GM23338 (cell line): ENCODE results near the gene TMCC1. TPM values are rescaled to one million over a fixed set of nuclear protein-coding genes. Genes with fewer than 3 reads are reported as not detected.
A peak's percentile ranks its signal among the peaks of the same experiment; 100 is the strongest.

ENCODE experiments used
- ATAC-seq: fragments of 200-7000 bp; cut with Tn5 transposase; 3 replicates; pipeline ENCODE4 v1.9.1; 2020
- DNase-seq: peaks from one replicate; pipeline ENCODE4 v3.0.0-alpha.2; 2015; ENCODE audit warnings: low spot score
- H2AFZ ChIP-seq: fragments of 200-600 bp; sonication (generic); 2 replicates; pipeline ENCODE4 v1.8.0; 2016; ENCODE audit warnings: antibody characterized with exemption, mild to moderate bottlenecking, moderate library complexity
- H3F3A ChIP-seq: fragments of 200-600 bp; sonication (generic); replicated peaks from 2 replicates; pipeline ENCODE4 v1.8.0; 2017; ENCODE audit warnings: antibody characterized with exemption, mixed run types, low read depth
- H3K27ac ChIP-seq: fragments of 200-600 bp; sonication (generic); 2 replicates; pipeline ENCODE4 v1.6.1; 2016; ENCODE audit warnings: low read depth
- H3K27me3 ChIP-seq: fragments of 200-600 bp; sonication (generic); 2 replicates; pipeline ENCODE4 v1.8.0; 2016; ENCODE audit warnings: mild to moderate bottlenecking, mixed run types, moderate library complexity; ENCODE audit not compliant: insufficient read depth
- H3K36me3 ChIP-seq: fragments of 200-600 bp; sonication (generic); 2 replicates; pipeline ENCODE4 v1.8.0; 2016; ENCODE audit warnings: mild to moderate bottlenecking; ENCODE audit not compliant: insufficient read depth
- H3K4me1 ChIP-seq: fragments of 200-600 bp; sonication (generic); 2 replicates; pipeline ENCODE4 v1.8.0; 2016; ENCODE audit warnings: mild to moderate bottlenecking, moderate library complexity; ENCODE audit not compliant: insufficient read depth
- H3K4me2 ChIP-seq: fragments of 200-600 bp; sonication (generic); 2 replicates; pipeline ENCODE4 v1.7.1; 2017; ENCODE audit warnings: mixed run types
- H3K4me3 ChIP-seq: fragments of 200-600 bp; sonication (generic); 2 replicates; pipeline ENCODE4 v1.6.1; 2016; ENCODE audit warnings: mixed run types
- H3K79me2 ChIP-seq: fragments of 200-600 bp; sonication (generic); replicated peaks from 2 replicates; pipeline ENCODE4 v1.8.0; 2017; ENCODE audit warnings: mild to moderate bottlenecking; ENCODE audit not compliant: insufficient read depth
- H3K9me2 ChIP-seq: fragments of 200-600 bp; sonication (generic); 2 replicates; pipeline ENCODE4 v1.8.0; 2017; ENCODE audit not compliant: insufficient read depth
- H4K20me1 ChIP-seq: fragments of 200-600 bp; sonication (generic); replicated peaks from 2 replicates; pipeline ENCODE4 v1.8.0; 2017; ENCODE audit warnings: mild to moderate bottlenecking; ENCODE audit not compliant: insufficient read depth
- H3K27ac Mint-ChIP-seq: 2 replicates; pipeline ENCODE4 v1.8.0; 2020; ENCODE audit warnings: inconsistent platforms, mild to moderate bottlenecking, moderate library complexity, mixed read lengths
- H3K27me3 Mint-ChIP-seq: 3 replicates; pipeline ENCODE4 v1.8.0; 2022; ENCODE audit warnings: low read depth, mild to moderate bottlenecking, moderate library complexity, mixed read lengths, inconsistent platforms; ENCODE audit not compliant: insufficient read depth, poor library complexity
- H3K36me3 Mint-ChIP-seq: 3 replicates; pipeline ENCODE4 v1.8.0; 2021; ENCODE audit warnings: low read depth, mild to moderate bottlenecking, inconsistent platforms, moderate library complexity, mixed read lengths
- H3K4me1 Mint-ChIP-seq: 3 replicates; pipeline ENCODE4 v1.8.0; 2020; ENCODE audit warnings: mild to moderate bottlenecking, inconsistent platforms, mixed read lengths
- H3K4me3 Mint-ChIP-seq: 3 replicates; pipeline ENCODE4 v1.8.0; 2021; ENCODE audit warnings: moderate library complexity, mild to moderate bottlenecking, inconsistent platforms, mixed read lengths
- H3K9me3 Mint-ChIP-seq: 3 replicates; pipeline ENCODE4 v1.8.0; 2020; ENCODE audit warnings: moderate library complexity, mild to moderate bottlenecking, inconsistent platforms, mixed read lengths
- CREB1 ChIP-seq: fragments of 250-450 bp; sonication (Bioruptor Pico); IDR thresholded peaks from 2 replicates; pipeline ENCODE4 v1.5.0; 2020; ENCODE audit warnings: low read depth, mild to moderate bottlenecking, moderate library complexity
- EZH2 ChIP-seq: fragments of 200-600 bp; sonication (generic); IDR thresholded peaks from one replicate; pipeline ENCODE4 v1.8.0; 2017; ENCODE audit warnings: antibody characterized with exemption, mild to moderate bottlenecking, low read depth; ENCODE audit not compliant: unreplicated experiment
- EZH2phosphoT487 ChIP-seq: fragments of 200-600 bp; sonication (generic); IDR thresholded peaks from one replicate; pipeline ENCODE4 v1.8.1; 2018; ENCODE audit warnings: antibody characterized with exemption; ENCODE audit not compliant: unreplicated experiment
- JUNB ChIP-seq: IDR thresholded peaks from one replicate; pipeline ENCODE4 v1.6.1; 2016; ENCODE audit warnings: antibody characterized with exemption; ENCODE audit not compliant: unreplicated experiment
- NANOG ChIP-seq: IDR thresholded peaks from 2 replicates; pipeline ENCODE4 v1.6.1; 2016; ENCODE audit warnings: antibody characterized with exemption, borderline replicate concordance
- POLR2AphosphoS5 ChIP-seq: IDR thresholded peaks from 2 replicates; pipeline ENCODE4 v1.6.1; 2016; ENCODE audit warnings: antibody characterized with exemption, low read depth
- REST ChIP-seq: IDR thresholded peaks from one replicate; pipeline ENCODE4 v1.6.1; 2018; ENCODE audit warnings: antibody characterized with exemption; ENCODE audit not compliant: unreplicated experiment
- STAT1 ChIP-seq: IDR thresholded peaks from one replicate; pipeline ENCODE4 v1.6.1; 2016; ENCODE audit warnings: antibody characterized with exemption; ENCODE audit not compliant: unreplicated experiment
- ZNF114 ChIP-seq: fragments of 250-450 bp; sonication (Bioruptor Pico); IDR thresholded peaks from 2 replicates; pipeline ENCODE4 v1.5.0; 2020; ENCODE audit warnings: mild to moderate bottlenecking, moderate library complexity
- ZNF331 ChIP-seq: fragments of 250-450 bp; sonication (Bioruptor Pico); IDR thresholded peaks from 2 replicates; pipeline ENCODE4 v1.5.0; 2020; ENCODE audit warnings: low read depth, mild to moderate bottlenecking, moderate library complexity
- polyA plus RNA-seq: library from polyadenylated mRNA; unstranded; fragments of >200 nt; fragmentation: Nextera tagmentation; extraction: Ambion mirVana; gene quantifications from 2 replicates; pipeline ENCODE4 v1.2.1, GENCODE V29; 2016
- total RNA-seq: library from RNA; depleted of rRNA; stranded (reverse); fragments of >200 nt; shearing (Covaris generic); gene quantifications from 2 replicates; pipeline ENCODE4 v1.2.3, GENCODE V29; 2014
- TF ChIP-seq, protein P1 (sequence below), 2 experiments: fragments of 200-600 bp in 1 of 2; sonication (generic) in 1 of 2; conservative IDR thresholded peaks; 2 replicates each; pipeline versions ENCODE4 v1.5.1 to v1.6.1; 2016 to 2017; ENCODE audit warnings: antibody characterized with exemption in 2 of 2, low read depth in 2 of 2, mild to moderate bottlenecking in 2 of 2, moderate library complexity in 1 of 2
- TF ChIP-seq, protein P2 (sequence below): IDR thresholded peaks from 2 replicates; pipeline ENCODE4 v1.6.1; 2016; ENCODE audit warnings: antibody characterized with exemption
- TF ChIP-seq, protein P3 (sequence below): fragments of 250-450 bp; sonication (Bioruptor Pico); IDR thresholded peaks from 2 replicates; pipeline ENCODE4 v1.5.0; 2020; ENCODE audit warnings: mild to moderate bottlenecking, moderate library complexity

TMCC1 gene
- total and polyA plus RNA-seq, 2 experiments from 2014 or later, result 8.2 to 18.4 TPM

- no peak overlapping the region; the same call in 1 of the 2 replicates for H3K27ac Mint-ChIP-seq
Measured at GRCh38 chr3:129837065-129837642, 56.4 kb downstream of the TMCC1 start.

More at GRCh38 chr3:129837065-129837642, 56.4 kb downstream of the TMCC1 start:
- peak overlapping the region; percentile 62; the same call in 1 of the 2 replicates for H3K27ac ChIP-seq
- H3K36me3 Mint-ChIP-seq, result peaks cover 5% of the 10 kb centered on the region; the same call in 2 of the 3 replicates
- peaks cover 4% of the 10 kb centered on the region; the same call in 1 of the 3 replicates for H3K9me3 Mint-ChIP-seq
- H3K4me1 Mint-ChIP-seq, result peaks cover 13% of the 10 kb centered on the region
- H3K27me3 Mint-ChIP-seq, result no peaks in the 10 kb centered on the region
- H3K4me2 ChIP-seq, result peak overlapping the region; percentile 56; the same call in 1 of the 2 replicates
- H2AFZ ChIP-seq, result no peak overlapping the region
- H3K4me1 ChIP-seq, result peaks cover 14% of the 10 kb centered on the region
- H3K79me2 ChIP-seq, result peaks cover 33% of the 10 kb centered on the region
- TF ChIP-seq EZH2, result no peak
- TF ChIP-seq EZH2phosphoT487, result no peak
- no peak for TF ChIP-seq CREB1 (CRISPR knock-in tag)
- TF ChIP-seq, protein P1, sequence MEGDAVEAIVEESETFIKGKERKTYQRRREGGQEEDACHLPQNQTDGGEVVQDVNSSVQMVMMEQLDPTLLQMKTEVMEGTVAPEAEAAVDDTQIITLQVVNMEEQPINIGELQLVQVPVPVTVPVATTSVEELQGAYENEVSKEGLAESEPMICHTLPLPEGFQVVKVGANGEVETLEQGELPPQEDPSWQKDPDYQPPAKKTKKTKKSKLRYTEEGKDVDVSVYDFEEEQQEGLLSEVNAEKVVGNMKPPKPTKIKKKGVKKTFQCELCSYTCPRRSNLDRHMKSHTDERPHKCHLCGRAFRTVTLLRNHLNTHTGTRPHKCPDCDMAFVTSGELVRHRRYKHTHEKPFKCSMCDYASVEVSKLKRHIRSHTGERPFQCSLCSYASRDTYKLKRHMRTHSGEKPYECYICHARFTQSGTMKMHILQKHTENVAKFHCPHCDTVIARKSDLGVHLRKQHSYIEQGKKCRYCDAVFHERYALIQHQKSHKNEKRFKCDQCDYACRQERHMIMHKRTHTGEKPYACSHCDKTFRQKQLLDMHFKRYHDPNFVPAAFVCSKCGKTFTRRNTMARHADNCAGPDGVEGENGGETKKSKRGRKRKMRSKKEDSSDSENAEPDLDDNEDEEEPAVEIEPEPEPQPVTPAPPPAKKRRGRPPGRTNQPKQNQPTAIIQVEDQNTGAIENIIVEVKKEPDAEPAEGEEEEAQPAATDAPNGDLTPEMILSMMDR (conservative IDR thresholded peaks at IDR 0.05; ENCODE audit: low read depth in 2 of 2), result no peak
- TF ChIP-seq POLR2AphosphoS5, result no peak
- TF ChIP-seq NANOG, result no peak
- TF ChIP-seq REST, result no peak
- TF ChIP-seq, protein P2, sequence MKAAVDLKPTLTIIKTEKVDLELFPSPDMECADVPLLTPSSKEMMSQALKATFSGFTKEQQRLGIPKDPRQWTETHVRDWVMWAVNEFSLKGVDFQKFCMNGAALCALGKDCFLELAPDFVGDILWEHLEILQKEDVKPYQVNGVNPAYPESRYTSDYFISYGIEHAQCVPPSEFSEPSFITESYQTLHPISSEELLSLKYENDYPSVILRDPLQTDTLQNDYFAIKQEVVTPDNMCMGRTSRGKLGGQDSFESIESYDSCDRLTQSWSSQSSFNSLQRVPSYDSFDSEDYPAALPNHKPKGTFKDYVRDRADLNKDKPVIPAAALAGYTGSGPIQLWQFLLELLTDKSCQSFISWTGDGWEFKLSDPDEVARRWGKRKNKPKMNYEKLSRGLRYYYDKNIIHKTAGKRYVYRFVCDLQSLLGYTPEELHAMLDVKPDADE, result no peak
- TF ChIP-seq, protein P3, sequence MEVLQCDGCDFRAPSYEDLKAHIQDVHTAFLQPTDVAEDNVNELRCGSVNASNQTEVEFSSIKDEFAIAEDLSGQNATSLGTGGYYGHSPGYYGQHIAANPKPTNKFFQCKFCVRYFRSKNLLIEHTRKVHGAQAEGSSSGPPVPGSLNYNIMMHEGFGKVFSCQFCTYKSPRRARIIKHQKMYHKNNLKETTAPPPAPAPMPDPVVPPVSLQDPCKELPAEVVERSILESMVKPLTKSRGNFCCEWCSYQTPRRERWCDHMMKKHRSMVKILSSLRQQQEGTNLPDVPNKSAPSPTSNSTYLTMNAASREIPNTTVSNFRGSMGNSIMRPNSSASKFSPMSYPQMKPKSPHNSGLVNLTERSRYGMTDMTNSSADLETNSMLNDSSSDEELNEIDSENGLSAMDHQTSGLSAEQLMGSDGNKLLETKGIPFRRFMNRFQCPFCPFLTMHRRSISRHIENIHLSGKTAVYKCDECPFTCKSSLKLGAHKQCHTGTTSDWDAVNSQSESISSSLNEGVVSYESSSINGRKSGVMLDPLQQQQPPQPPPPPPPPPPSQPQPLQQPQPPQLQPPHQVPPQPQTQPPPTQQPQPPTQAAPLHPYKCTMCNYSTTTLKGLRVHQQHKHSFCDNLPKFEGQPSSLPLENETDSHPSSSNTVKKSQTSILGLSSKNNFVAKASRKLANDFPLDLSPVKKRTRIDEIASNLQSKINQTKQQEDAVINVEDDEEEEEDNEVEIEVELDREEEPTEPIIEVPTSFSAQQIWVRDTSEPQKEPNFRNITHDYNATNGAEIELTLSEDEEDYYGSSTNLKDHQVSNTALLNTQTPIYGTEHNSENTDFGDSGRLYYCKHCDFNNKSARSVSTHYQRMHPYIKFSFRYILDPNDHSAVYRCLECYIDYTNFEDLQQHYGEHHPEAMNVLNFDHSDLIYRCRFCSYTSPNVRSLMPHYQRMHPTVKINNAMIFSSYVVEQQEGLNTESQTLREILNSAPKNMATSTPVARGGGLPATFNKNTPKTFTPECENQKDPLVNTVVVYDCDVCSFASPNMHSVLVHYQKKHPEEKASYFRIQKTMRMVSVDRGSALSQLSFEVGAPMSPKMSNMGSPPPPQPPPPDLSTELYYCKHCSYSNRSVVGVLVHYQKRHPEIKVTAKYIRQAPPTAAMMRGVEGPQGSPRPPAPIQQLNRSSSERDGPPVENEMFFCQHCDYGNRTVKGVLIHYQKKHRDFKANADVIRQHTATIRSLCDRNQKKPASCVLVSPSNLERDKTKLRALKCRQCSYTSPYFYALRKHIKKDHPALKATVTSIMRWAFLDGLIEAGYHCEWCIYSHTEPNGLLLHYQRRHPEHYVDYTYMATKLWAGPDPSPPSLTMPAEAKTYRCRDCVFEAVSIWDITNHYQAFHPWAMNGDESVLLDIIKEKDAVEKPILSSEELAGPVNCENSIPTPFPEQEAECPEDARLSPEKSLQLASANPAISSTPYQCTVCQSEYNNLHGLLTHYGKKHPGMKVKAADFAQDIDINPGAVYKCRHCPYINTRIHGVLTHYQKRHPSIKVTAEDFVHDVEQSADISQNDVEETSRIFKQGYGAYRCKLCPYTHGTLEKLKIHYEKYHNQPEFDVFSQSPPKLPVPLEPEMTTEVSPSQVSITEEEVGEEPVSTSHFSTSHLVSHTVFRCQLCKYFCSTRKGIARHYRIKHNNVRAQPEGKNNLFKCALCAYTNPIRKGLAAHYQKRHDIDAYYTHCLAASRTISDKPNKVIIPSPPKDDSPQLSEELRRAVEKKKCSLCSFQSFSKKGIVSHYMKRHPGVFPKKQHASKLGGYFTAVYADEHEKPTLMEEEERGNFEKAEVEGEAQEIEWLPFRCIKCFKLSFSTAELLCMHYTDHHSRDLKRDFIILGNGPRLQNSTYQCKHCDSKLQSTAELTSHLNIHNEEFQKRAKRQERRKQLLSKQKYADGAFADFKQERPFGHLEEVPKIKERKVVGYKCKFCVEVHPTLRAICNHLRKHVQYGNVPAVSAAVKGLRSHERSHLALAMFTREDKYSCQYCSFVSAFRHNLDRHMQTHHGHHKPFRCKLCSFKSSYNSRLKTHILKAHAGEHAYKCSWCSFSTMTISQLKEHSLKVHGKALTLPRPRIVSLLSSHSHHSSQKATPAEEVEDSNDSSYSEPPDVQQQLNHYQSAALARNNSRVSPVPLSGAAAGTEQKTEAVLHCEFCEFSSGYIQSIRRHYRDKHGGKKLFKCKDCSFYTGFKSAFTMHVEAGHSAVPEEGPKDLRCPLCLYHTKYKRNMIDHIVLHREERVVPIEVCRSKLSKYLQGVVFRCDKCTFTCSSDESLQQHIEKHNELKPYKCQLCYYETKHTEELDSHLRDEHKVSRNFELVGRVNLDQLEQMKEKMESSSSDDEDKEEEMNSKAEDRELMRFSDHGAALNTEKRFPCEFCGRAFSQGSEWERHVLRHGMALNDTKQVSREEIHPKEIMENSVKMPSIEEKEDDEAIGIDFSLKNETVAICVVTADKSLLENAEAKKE, result no peak
- TF ChIP-seq ZNF114, result no peak
- TF ChIP-seq JUNB, result no peak
- TF ChIP-seq STAT1, result no peak
- no peak for TF ChIP-seq ZNF331 (CRISPR knock-in tag)
- peak; percentile 21 for DNase-seq
- no peaks in the 10 kb centered on the region; the same call in 1 of the 2 replicates for H4K20me1 ChIP-seq
- H3K9me2 ChIP-seq, result no peaks in the 10 kb centered on the region
- no peak overlapping the region for H3K4me3 Mint-ChIP-seq
- H3K36me3 ChIP-seq, result no peaks in the 10 kb centered on the region
- H3K27me3 ChIP-seq, result no peaks in the 10 kb centered on the region
- H3K4me3 ChIP-seq, result no peak overlapping the region
- H3F3A ChIP-seq, result no peaks in the 10 kb centered on the region
- ATAC-seq, result peak; percentile 65
